Gastrocnemius medialis (tissue), 4 donors: Measurements from ENCODE around the gene FAM53C.

Source experiments
- CTCF ChIP-seq, 5 experiments: fragments of 450-650 bp in 3 of 5; fragments of 200-600 bp in 2 of 5; sonication (generic) in 2 of 5; IDR thresholded peaks in 4 of 5; conservative IDR thresholded peaks in 1 of 5; 1 replicate in 4 of 5; 2 replicates in 1 of 5; pipeline ENCODE4 v1.5.1; 2016 to 2019; ENCODE audit warnings: antibody characterized with exemption in 5 of 5, mild to moderate bottlenecking in 3 of 5, moderate library complexity in 3 of 5
- POLR2A ChIP-seq, 2 donors: fragments of 450-650 bp; IDR thresholded peaks; one replicate each; pipeline ENCODE4 v1.6.1; 2017; ENCODE audit warnings: antibody characterized with exemption in 2 of 2, mild to moderate bottlenecking in 2 of 2, moderate library complexity in 2 of 2

GRCh38 chr5:138372225-138372624, 34.2 kb downstream of the FAM53C start:
- TF ChIP-seq CTCF (IDR thresholded peaks at IDR 0.05 in 4 of 5, conservative IDR thresholded peaks at IDR 0.05 in 1 of 5) (no peak), POLR2A (IDR thresholded peaks at IDR 0.05) (no peak)
